VCaP (cell line): ENCODE results near the gene FGF16.

Source experiments
- H3K27ac ChIP-seq: fragments of 450-650 bp; 2 replicates; pipeline ENCODE4 v1.5.1; 2017
- CTCF ChIP-seq: fragments of 450-650 bp; conservative IDR thresholded peaks from 2 replicates; pipeline ENCODE4 v1.5.1; 2017; ENCODE audit warnings: mild to moderate bottlenecking, moderate library complexity

Gene FGF16

GRCh38 chrX:77436271-77436670 lies 10.9 kb upstream of the FGF16 start:
- TF ChIP-seq CTCF = no peak
- H3K27ac ChIP-seq = no peak overlapping the region

- H3K27ac ChIP-seq = no peak overlapping the region
- TF ChIP-seq CTCF = no peak
These were observed 10.5 kb upstream of the FGF16 start for GRCh38 chrX:77436682-77437081.

GRCh38 chrX:77440330-77440729 lies 6.9 kb upstream of the FGF16 start:
- no peak overlapping the region for H3K27ac ChIP-seq
- TF ChIP-seq CTCF = no peak

- TF ChIP-seq CTCF = no peak
- no peak overlapping the region for H3K27ac ChIP-seq
These were observed 6.2 kb upstream of the FGF16 start for GRCh38 chrX:77441033-77441432.

- no peak for TF ChIP-seq CTCF
- no peak overlapping the region for H3K27ac ChIP-seq
These were observed 5.7 kb upstream of the FGF16 start for GRCh38 chrX:77441479-77441878.

GRCh38 chrX:77442728-77443127 lies 4.5 kb upstream of the FGF16 start:
- no peak for TF ChIP-seq CTCF

GRCh38 chrX:77444075-77444474 lies 3.1 kb upstream of the FGF16 start:
- TF ChIP-seq CTCF = no peak
- H3K27ac ChIP-seq = no peak overlapping the region

More at GRCh38 chrX:77442728-77443127, 4.5 kb upstream of the FGF16 start:
- H3K27ac ChIP-seq = no peak overlapping the region

GRCh38 chrX:77444545-77444944 lies 2.6 kb upstream of the FGF16 start:
- H3K27ac ChIP-seq = no peak overlapping the region
- TF ChIP-seq CTCF = no peak
